PC-3 (cell line): Measurements from ENCODE around the gene MYLK2. TPM values are rescaled to one million over a fixed set of nuclear protein-coding genes. Genes with fewer than 3 reads are reported as not detected.

Experiments used
- ATAC-seq: fragments of 200-7000 bp; cut with Tn5 transposase; 2 replicates; pipeline ENCODE4 v1.9.1; 2020; ENCODE audit warnings: mild to moderate bottlenecking, moderate library complexity
- BruUV-seq: library from RNA; stranded (reverse); fragments of 400-500 nt; replicated peaks from 2 replicates; lab custom pipeline; 2021; lab: Mats Ljungman, UMichigan
- CTCF ChIA-PET: fragments of 300-600 bp; sonication (Branson Sonifier 250); formaldehyde crosslinking; loops from one replicate; lab custom pipeline; 2022; ENCODE audit warnings: antibody characterized with exemption; lab: Charles Lee
- POLR2A ChIA-PET: fragments of 300-600 bp; sonication (Branson Sonifier 250); formaldehyde crosslinking; loops from one replicate; lab custom pipeline; 2022; ENCODE audit warnings: antibody characterized with exemption; ENCODE audit not compliant: unreplicated experiment; lab: Charles Lee
- DNase-seq: peaks from one replicate; pipeline ENCODE4 v3.0.0-alpha.2; 2015
- H2AFZ ChIP-seq: fragments of 300-600 bp; sonication (generic); 2 replicates; pipeline ENCODE4 v1.6.0; 2016; ENCODE audit warnings: antibody characterized with exemption, low read length
- H3F3A ChIP-seq: fragments of 300-600 bp; sonication (generic); one replicate; pipeline ENCODE4 v1.6.0; 2017; ENCODE audit warnings: antibody characterized with exemption, low read length, control low read depth, mild to moderate bottlenecking; ENCODE audit not compliant: unreplicated experiment
- H3K27ac ChIP-seq: fragments of 300-600 bp; sonication (generic); 2 replicates; pipeline ENCODE4 v1.5.1; 2016; ENCODE audit warnings: mild to moderate bottlenecking, low read length
- H3K27me3 ChIP-seq: fragments of 300-600 bp; sonication (generic); 2 replicates; pipeline ENCODE4 v1.6.1; 2016; ENCODE audit warnings: low read length, mixed read lengths
- H3K36me3 ChIP-seq: fragments of 300-600 bp; sonication (generic); 2 replicates; pipeline ENCODE4 v1.6.1; 2016; ENCODE audit warnings: low read depth, mixed run types, low read length, mixed read lengths
- H3K4me1 ChIP-seq: fragments of 300-600 bp; sonication (generic); 2 replicates; pipeline ENCODE4 v1.5.1; 2016; ENCODE audit warnings: low read length; ENCODE audit not compliant: insufficient read depth
- H3K4me2 ChIP-seq: fragments of 300-600 bp; sonication (generic); 2 replicates; pipeline ENCODE4 v1.6.0; 2016; ENCODE audit warnings: low read length
- H3K4me3 ChIP-seq: fragments of 300-600 bp; sonication (generic); 2 replicates; pipeline ENCODE4 v1.5.1; 2016; ENCODE audit warnings: mild to moderate bottlenecking, low read length, mixed read lengths
- H3K79me2 ChIP-seq: fragments of 300-600 bp; sonication (generic); 2 replicates; pipeline ENCODE4 v1.6.1; 2017; ENCODE audit warnings: low read length, mixed read lengths
- H3K9ac ChIP-seq: fragments of 300-600 bp; sonication (generic); 2 replicates; pipeline ENCODE4 v1.6.0; 2016; ENCODE audit warnings: mild to moderate bottlenecking, low read length
- H3K9me2 ChIP-seq: fragments of 300-600 bp; sonication (generic); replicated peaks from 2 replicates; pipeline ENCODE4 v1.6.1; 2016; ENCODE audit warnings: mixed run types, low read length, mixed read lengths
- H3K9me3 ChIP-seq: fragments of 300-600 bp; sonication (generic); 2 replicates; pipeline ENCODE4 v1.6.1; 2016; ENCODE audit warnings: low read length, mixed read lengths
- H4K20me1 ChIP-seq: fragments of 300-600 bp; sonication (generic); 2 replicates; pipeline ENCODE4 v1.6.1; 2016; ENCODE audit warnings: low read length, mixed read lengths
- CTCF ChIP-seq: fragments of 300-600 bp; sonication (generic); conservative IDR thresholded peaks from 2 replicates; pipeline ENCODE4 v1.5.1; 2017; ENCODE audit warnings: antibody characterized with exemption, low read depth, mild to moderate bottlenecking, low read length
- EZH2 ChIP-seq: fragments of 300-600 bp; sonication (generic); IDR thresholded peaks from one replicate; pipeline ENCODE4 v1.6.1; 2017; ENCODE audit warnings: antibody characterized with exemption, mild to moderate bottlenecking, low read length; ENCODE audit not compliant: unreplicated experiment
- EZH2phosphoT487 ChIP-seq: fragments of 300-600 bp; sonication (generic); IDR thresholded peaks from 2 replicates; pipeline ENCODE4 v1.6.1; 2018; ENCODE audit warnings: mild to moderate bottlenecking, antibody characterized with exemption, low read length, borderline replicate concordance
- intact Hi-C: fragments of 100-400 bp; cut with micrococcal nuclease; formaldehyde crosslinking; loops from 2 replicates; pipeline ENCODE4 v1.9.0; 2023
- total RNA-seq: library from RNA; depleted of rRNA; stranded (reverse); fragments of >200 nt; gene quantifications from 2 replicates; pipeline ENCODE4 v1.2.3, GENCODE V29; 2014

The MYLK2 gene
- total RNA-seq, 1 experiment from 2014 or later = 1.7 TPM

- Histone ChIP-seq H3K9me3 (no peaks in the 10 kb centered on the region), H3K27ac (no peak overlapping the region), H2AFZ (peak overlapping the region; percentile 93), H4K20me1 (no peaks in the 10 kb centered on the region), H3K79me2 (no peaks in the 10 kb centered on the region), H3K27me3 (peaks cover 19% of the 10 kb centered on the region), H3K9ac (no peak overlapping the region), H3K9me2 (no peaks in the 10 kb centered on the region), H3K4me3 (peak overlapping the region; percentile 75), H3K36me3 (no peaks in the 10 kb centered on the region), H3K4me1 (peaks cover 6% of the 10 kb centered on the region), H3K4me2 (peak overlapping the region; percentile 98), H3F3A (no peaks in the 10 kb centered on the region)
- intact Hi-C loops = no loop called here
- peak; percentile 61 for DNase-seq
- ATAC-seq = peak; percentile 63
- ChIA-PET POLR2A (interaction anchor here (0.7 kb wide), 1 partner anchor 14 kb away, joined by 3 read pairs; no protein-coding TSS in a partner anchor), CTCF (no interaction called here)
- no TSS peak for BruUV-seq
- TF ChIP-seq EZH2 (no peak), CTCF (no peak), EZH2phosphoT487 (no peak)
These were observed 41.4 kb downstream of the MYLK2 start for GRCh38 chr20:31860390-31861134.

GRCh38 chr20:31861135-31861384, 41.9 kb downstream of the MYLK2 start:
- peak overlapping the region; percentile 93 for H2AFZ ChIP-seq
- no peak overlapping the region for H3K9ac ChIP-seq
- ChIA-PET CTCF (no interaction called here), POLR2A (no interaction called here)
- BruUV-seq = no TSS peak
- H3K27me3 ChIP-seq = peaks cover 18% of the 10 kb centered on the region
- no peaks in the 10 kb centered on the region for H4K20me1 ChIP-seq
- H3K4me2 ChIP-seq = peak overlapping the region; percentile 98
- H3K4me1 ChIP-seq = peaks cover 6% of the 10 kb centered on the region
- H3K9me3 ChIP-seq = no peaks in the 10 kb centered on the region
- ATAC-seq (peak; percentile 57), DNase-seq (no peak)
- no peaks in the 10 kb centered on the region for H3K9me2 ChIP-seq
- peak overlapping the region; percentile 75 for H3K4me3 ChIP-seq
- H3K36me3 ChIP-seq = no peaks in the 10 kb centered on the region
- H3K27ac ChIP-seq = no peak overlapping the region
- intact Hi-C loops = no loop called here
- no peaks in the 10 kb centered on the region for H3K79me2 ChIP-seq
- H3F3A ChIP-seq = no peaks in the 10 kb centered on the region
- TF ChIP-seq EZH2phosphoT487 = no peak
- no peak for TF ChIP-seq EZH2
- no peak for TF ChIP-seq CTCF

DNA sequence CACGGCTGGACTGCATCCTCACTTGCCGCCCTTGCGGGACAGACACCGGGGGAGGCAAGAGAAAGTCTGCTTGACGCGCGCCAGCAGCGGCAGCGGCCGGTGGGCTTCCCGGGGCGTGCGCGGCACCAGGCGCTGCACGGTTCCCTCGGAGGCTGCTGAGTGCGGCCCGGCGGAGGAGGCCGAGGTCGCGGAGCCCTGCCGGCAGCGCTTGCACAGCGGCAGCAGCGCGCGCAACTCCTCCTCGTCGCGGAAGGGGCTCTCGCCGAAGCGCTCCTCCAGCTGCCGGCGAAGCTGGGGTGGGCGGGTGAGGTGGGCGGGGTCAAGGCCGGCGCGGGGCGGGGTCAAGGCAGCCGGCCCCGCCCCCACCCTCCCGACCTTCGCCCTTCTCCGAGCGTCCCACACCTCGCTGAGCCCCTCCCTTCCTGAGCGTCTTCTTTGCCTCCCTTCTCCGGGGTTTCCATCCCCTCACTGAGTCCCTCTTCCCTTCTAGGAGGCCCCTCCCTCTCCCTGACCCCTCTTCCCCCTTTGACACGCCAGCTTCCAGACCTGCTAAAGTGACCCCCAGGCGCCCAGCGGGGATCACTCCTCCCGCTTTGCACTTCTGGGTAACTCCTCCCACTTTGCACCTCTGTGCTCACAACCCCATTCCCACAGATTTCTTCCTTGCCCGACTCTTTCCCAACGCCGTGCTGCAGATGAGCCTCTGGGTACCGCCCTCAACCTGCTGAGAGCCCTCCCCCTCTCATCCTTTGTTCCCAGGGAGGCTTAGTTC, 42.4 kb downstream of the MYLK2 start:
- Histone ChIP-seq H3K4me3 (peak overlapping the region; percentile 75), H3K9me2 (no peaks in the 10 kb centered on the region; the same call in 1 of the 2 replicates), H3K27ac (no peak overlapping the region), H3K36me3 (no peaks in the 10 kb centered on the region), H3K9me3 (no peaks in the 10 kb centered on the region), H3F3A (no peaks in the 10 kb centered on the region), H3K9ac (no peak overlapping the region), H3K27me3 (peaks cover 13% of the 10 kb centered on the region), H3K4me1 (peaks cover 6% of the 10 kb centered on the region), H4K20me1 (no peaks in the 10 kb centered on the region), H2AFZ (peak overlapping the region; percentile 93), H3K4me2 (peak overlapping the region; percentile 98), H3K79me2 (no peaks in the 10 kb centered on the region)
- TF ChIP-seq EZH2 (peak; percentile 29), EZH2phosphoT487 (no peak)
- DNase-seq (peak; percentile 53), ATAC-seq (peak; percentile 75)
- ChIA-PET POLR2A (no interaction called here), CTCF (no interaction called here)
- no TSS peak for BruUV-seq
- intact Hi-C loops = no loop called here
